ENCODE data around the gene PTPRK.

GRCh38 chr6:128131566-128131965, 388.8 kb downstream of the PTPRK start:
- TF ChIP-seq PKNOX1 (IDR thresholded peaks at IDR 0.05) = no peak; the same call in 1 of the 2 replicates
- no peak for TF ChIP-seq ZNF384 (IDR thresholded peaks at IDR 0.05)
- no peak for TF ChIP-seq SUZ12 (IDR thresholded peaks at IDR 0.05)

All from HEK293T (cell line).